ENCODE results near the gene PAK6.

PAK6 gene

DNA sequence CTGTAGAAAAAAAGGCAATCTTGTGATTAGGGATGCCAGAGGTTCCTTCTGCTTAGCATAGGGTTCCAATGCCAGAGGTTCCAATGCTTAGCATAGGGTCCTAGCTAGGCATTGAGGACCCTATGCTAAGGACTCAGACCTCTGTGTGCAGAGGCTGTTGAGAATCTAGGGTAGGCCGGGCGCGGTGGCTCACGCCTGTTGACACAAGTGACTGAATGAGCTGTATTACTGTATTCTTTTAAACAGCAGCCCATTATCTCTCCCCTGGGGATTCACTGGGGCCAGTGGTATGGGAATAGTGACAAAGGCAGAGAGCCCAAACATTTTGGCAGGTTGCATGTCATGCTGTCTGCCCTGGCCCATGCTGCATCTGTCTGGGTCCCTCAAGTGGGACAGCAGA lies 16.2 kb downstream of the PAK6 start:
- Histone ChIP-seq H2AFZ (ENCODE audit: low read length) (no peak overlapping the region), H3K79me2 (ENCODE audit: insufficient read depth, low read length) (no peaks in the 10 kb centered on the region), H3K9ac (ENCODE audit: low read depth, low read length, poor library complexity, severe bottlenecking) (no peak overlapping the region), H3K36me3 (ENCODE audit: insufficient read depth, low read length) (no peaks in the 10 kb centered on the region), H3K4me2 (ENCODE audit: low read depth, low read length, poor library complexity, severe bottlenecking) (no peak overlapping the region), H4K20me1 (ENCODE audit: insufficient read depth, low read length, poor library complexity, severe bottlenecking) (no peaks in the 10 kb centered on the region), H3K9me3 (ENCODE audit: insufficient read depth, low read depth, low read length) (no peaks in the 10 kb centered on the region), H3K9me2 (replicated peaks; ENCODE audit: low read depth, low read length) (no peaks in the 10 kb centered on the region), H3K4me1 (ENCODE audit: insufficient read depth, low read length, poor library complexity, severe bottlenecking) (no peaks in the 10 kb centered on the region), H3F3A (ENCODE audit: low read depth) (no peaks in the 10 kb centered on the region), H3K27me3 (ENCODE audit: insufficient read depth, low read length, poor library complexity, severe bottlenecking) (no peaks in the 10 kb centered on the region), H3K4me3 (ENCODE audit: low read length, poor library complexity, severe bottlenecking) (no peak overlapping the region)
- no peak for TF ChIP-seq CTCF (conservative IDR thresholded peaks at IDR 0.05; ENCODE audit: low read length)
- TF ChIP-seq EZH2phosphoT487 (IDR thresholded peaks at IDR 0.05; ENCODE audit: borderline replicate concordance): no peak

- Histone ChIP-seq H3K27me3 (ENCODE audit: insufficient read depth, low read length, poor library complexity, severe bottlenecking) (no peaks in the 10 kb centered on the region), H3K9me3 (ENCODE audit: insufficient read depth, low read depth, low read length) (no peaks in the 10 kb centered on the region), H3K4me3 (ENCODE audit: low read length, poor library complexity, severe bottlenecking) (no peak overlapping the region), H2AFZ (ENCODE audit: low read length) (no peak overlapping the region), H3F3A (ENCODE audit: low read depth) (no peaks in the 10 kb centered on the region), H3K4me2 (ENCODE audit: low read depth, low read length, poor library complexity, severe bottlenecking) (no peak overlapping the region), H3K9me2 (replicated peaks; ENCODE audit: low read depth, low read length) (no peaks in the 10 kb centered on the region), H3K4me1 (ENCODE audit: insufficient read depth, low read length, poor library complexity, severe bottlenecking) (no peaks in the 10 kb centered on the region), H3K79me2 (ENCODE audit: insufficient read depth, low read length) (no peaks in the 10 kb centered on the region), H4K20me1 (ENCODE audit: insufficient read depth, low read length, poor library complexity, severe bottlenecking) (no peaks in the 10 kb centered on the region), H3K9ac (ENCODE audit: low read depth, low read length, poor library complexity, severe bottlenecking) (no peak overlapping the region), H3K36me3 (ENCODE audit: insufficient read depth, low read length) (no peaks in the 10 kb centered on the region)
- TF ChIP-seq CTCF (conservative IDR thresholded peaks at IDR 0.05; ENCODE audit: low read length): no peak
- no peak for TF ChIP-seq EZH2phosphoT487 (IDR thresholded peaks at IDR 0.05; ENCODE audit: borderline replicate concordance)
These were observed 17.9 kb downstream of the PAK6 start for GRCh38 chr15:40256638-40257235.

- H3K4me3 ChIP-seq (ENCODE audit: low read length, poor library complexity, severe bottlenecking): no peak overlapping the region
- no peaks in the 10 kb centered on the region for H3K9me2 ChIP-seq (replicated peaks; ENCODE audit: low read depth, low read length)
- H3F3A ChIP-seq (ENCODE audit: low read depth): no peaks in the 10 kb centered on the region
- no peaks in the 10 kb centered on the region for H3K27me3 ChIP-seq (ENCODE audit: insufficient read depth, low read length, poor library complexity, severe bottlenecking)
- no peaks in the 10 kb centered on the region for H3K79me2 ChIP-seq (ENCODE audit: insufficient read depth, low read length)
- no peak overlapping the region for H2AFZ ChIP-seq (ENCODE audit: low read length)
- H3K4me2 ChIP-seq (ENCODE audit: low read depth, low read length, poor library complexity, severe bottlenecking): no peak overlapping the region
- no peak for TF ChIP-seq CTCF (conservative IDR thresholded peaks at IDR 0.05; ENCODE audit: low read length)
- no peak for TF ChIP-seq EZH2phosphoT487 (IDR thresholded peaks at IDR 0.05; ENCODE audit: borderline replicate concordance)
- H3K9ac ChIP-seq (ENCODE audit: low read depth, low read length, poor library complexity, severe bottlenecking): no peak overlapping the region
- no peaks in the 10 kb centered on the region for H3K36me3 ChIP-seq (ENCODE audit: insufficient read depth, low read length)
- no peaks in the 10 kb centered on the region for H3K9me3 ChIP-seq (ENCODE audit: insufficient read depth, low read depth, low read length)
- H3K4me1 ChIP-seq (ENCODE audit: insufficient read depth, low read length, poor library complexity, severe bottlenecking): no peaks in the 10 kb centered on the region
- no peaks in the 10 kb centered on the region for H4K20me1 ChIP-seq (ENCODE audit: insufficient read depth, low read length, poor library complexity, severe bottlenecking)
These were observed 19.0 kb downstream of the PAK6 start for GRCh38 chr15:40257656-40258450.

Measured in Loucy (cell line).